Astrocyte (in vitro differentiated cells and primary cell): Measurements from ENCODE around the gene RNF6. TPM values are rescaled to one million over a fixed set of nuclear protein-coding genes. Genes with fewer than 3 reads are reported as not detected.

Experiments used
- DNase-seq: peaks from one replicate; pipeline ENCODE4 v3.0.0-alpha.2; 2010; ENCODE audit warnings: low read depth
- FAIRE-seq: peaks from 2 replicates; lab custom pipeline; 2011; peaks lifted over from hg19 to GRCh38; lab: Jason Lieb, UNC
- H2AFZ ChIP-seq: 2 replicates; pipeline ENCODE4 v1.6.0; 2012; ENCODE audit warnings: low read depth, low read length, inconsistent platforms
- H3K27ac ChIP-seq: 2 replicates; pipeline ENCODE4 v1.5.1; 2011; ENCODE audit warnings: low read depth, low read length, inconsistent platforms
- H3K27me3 ChIP-seq: 2 replicates; pipeline ENCODE4 v1.6.0; 2011; ENCODE audit warnings: low read length, inconsistent platforms; ENCODE audit not compliant: insufficient read depth
- H3K36me3 ChIP-seq: 2 replicates; pipeline ENCODE4 v1.5.1; 2011; ENCODE audit warnings: low read length, inconsistent platforms; ENCODE audit not compliant: insufficient read depth
- H3K4me1 ChIP-seq: 2 replicates; pipeline ENCODE4 v1.5.1; 2011; ENCODE audit warnings: low read length, inconsistent platforms; ENCODE audit not compliant: insufficient read depth
- H3K4me2 ChIP-seq: 2 replicates; pipeline ENCODE4 v1.6.0; 2012; ENCODE audit warnings: low read length, inconsistent platforms
- H3K4me3 ChIP-seq: 2 replicates; pipeline ENCODE4 v1.5.1; 2011; ENCODE audit warnings: low read depth, mild to moderate bottlenecking, low read length, inconsistent platforms; ENCODE audit not compliant: insufficient read depth
- H3K79me2 ChIP-seq: 2 replicates; pipeline ENCODE4 v1.6.0; 2012; ENCODE audit warnings: mild to moderate bottlenecking, low read length, inconsistent platforms; ENCODE audit not compliant: insufficient read depth
- H3K9ac ChIP-seq: 2 replicates; pipeline ENCODE4 v1.6.0; 2012; ENCODE audit warnings: mild to moderate bottlenecking, low read length, inconsistent platforms
- H3K9me3 ChIP-seq: 2 replicates; pipeline ENCODE4 v1.5.1; 2012; ENCODE audit warnings: low read depth, mild to moderate bottlenecking, low read length, inconsistent platforms; ENCODE audit not compliant: insufficient read depth
- H4K20me1 ChIP-seq: 2 replicates; pipeline ENCODE4 v1.6.0; 2012; ENCODE audit warnings: low read length, inconsistent platforms; ENCODE audit not compliant: insufficient read depth
- H3K27ac Mint-ChIP-seq: one replicate; pipeline ENCODE4 v1.8.0; 2021; ENCODE audit warnings: mild to moderate bottlenecking, mixed read lengths; ENCODE audit not compliant: unreplicated experiment
- H3K27me3 Mint-ChIP-seq: one replicate; pipeline ENCODE4 v1.8.0; 2021; ENCODE audit warnings: low read depth, mixed read lengths; ENCODE audit not compliant: unreplicated experiment
- H3K36me3 Mint-ChIP-seq: one replicate; pipeline ENCODE4 v1.8.0; 2021; ENCODE audit warnings: low read depth, mixed read lengths; ENCODE audit not compliant: unreplicated experiment
- H3K4me1 Mint-ChIP-seq: one replicate; pipeline ENCODE4 v1.8.0; 2021; ENCODE audit warnings: low read depth, mixed read lengths; ENCODE audit not compliant: unreplicated experiment
- H3K4me3 Mint-ChIP-seq: one replicate; pipeline ENCODE4 v1.8.0; 2021; ENCODE audit warnings: mild to moderate bottlenecking, moderate library complexity, mixed read lengths; ENCODE audit not compliant: unreplicated experiment
- H3K9me3 Mint-ChIP-seq: one replicate; pipeline ENCODE4 v1.8.0; 2021; ENCODE audit warnings: mild to moderate bottlenecking, mixed read lengths; ENCODE audit not compliant: unreplicated experiment
- CTCF ChIP-seq: IDR thresholded peaks from 2 replicates; pipeline ENCODE4 v1.5.1; 2011; ENCODE audit warnings: low read depth, mild to moderate bottlenecking, inconsistent platforms, low read length, moderate library complexity; ENCODE audit not compliant: insufficient read depth
- EZH2 ChIP-seq: IDR thresholded peaks from 2 replicates; pipeline ENCODE4 v1.6.1; 2012; ENCODE audit warnings: mild to moderate bottlenecking, low read length, inconsistent platforms; ENCODE audit not compliant: insufficient read depth
- total RNA-seq: library from RNA; stranded (reverse); gene quantifications from 2 replicates; pipeline ENCODE4 v1.2.1, GENCODE V29; 2021

RNF6 gene
- total RNA-seq, 1 donor from 2014 or later = 51.7 TPM

GRCh38 chr13:26249551-26249950 is 27.4 kb upstream of the RNF6 start:
- H3K27me3 Mint-ChIP-seq = no peaks in the 10 kb centered on the region
- TF ChIP-seq CTCF (no peak), EZH2 (no peak)
- Histone ChIP-seq H3K4me2 (no peak overlapping the region), H3K9ac (no peak overlapping the region), H3K4me3 (no peak overlapping the region), H3K4me1 (no peaks in the 10 kb centered on the region), H2AFZ (no peak overlapping the region), H3K79me2 (peaks cover 1% of the 10 kb centered on the region), H4K20me1 (no peaks in the 10 kb centered on the region), H3K27me3 (no peaks in the 10 kb centered on the region), H3K9me3 (no peaks in the 10 kb centered on the region), H3K27ac (no peak overlapping the region), H3K36me3 (no peaks in the 10 kb centered on the region)
- H3K4me1 Mint-ChIP-seq = peaks cover 2% of the 10 kb centered on the region
- no peak for DNase-seq
- no peak overlapping the region for H3K27ac Mint-ChIP-seq
- no peaks in the 10 kb centered on the region for H3K9me3 Mint-ChIP-seq
- no peak for FAIRE-seq
- H3K4me3 Mint-ChIP-seq = no peak overlapping the region
- no peaks in the 10 kb centered on the region for H3K36me3 Mint-ChIP-seq

- no peak for TF ChIP-seq CTCF
- no peak for TF ChIP-seq EZH2
- H3K9ac ChIP-seq = no peak overlapping the region
- FAIRE-seq (no peak), DNase-seq (no peak)
- H3K27me3 ChIP-seq = no peaks in the 10 kb centered on the region
- no peaks in the 10 kb centered on the region for H3K36me3 Mint-ChIP-seq
- no peak overlapping the region for H3K27ac ChIP-seq
- H3K4me3 Mint-ChIP-seq = no peak overlapping the region
- H3K36me3 ChIP-seq = no peaks in the 10 kb centered on the region
- H3K4me1 ChIP-seq = no peaks in the 10 kb centered on the region
- no peaks in the 10 kb centered on the region for H4K20me1 ChIP-seq
- no peaks in the 10 kb centered on the region for H3K27me3 Mint-ChIP-seq
- H3K4me1 Mint-ChIP-seq = peaks cover 2% of the 10 kb centered on the region
- H3K4me3 ChIP-seq = no peak overlapping the region
- H3K27ac Mint-ChIP-seq = no peak overlapping the region
- no peaks in the 10 kb centered on the region for H3K79me2 ChIP-seq
- H3K4me2 ChIP-seq = no peak overlapping the region
- no peaks in the 10 kb centered on the region for H3K9me3 Mint-ChIP-seq
- no peaks in the 10 kb centered on the region for H3K9me3 ChIP-seq
- H2AFZ ChIP-seq = no peak overlapping the region
Measured at GRCh38 chr13:26247608-26248007, 25.5 kb upstream of the RNF6 start.

- H3K27ac ChIP-seq = no peak overlapping the region
- no peaks in the 10 kb centered on the region for H3K36me3 ChIP-seq
- no peaks in the 10 kb centered on the region for H3K27me3 Mint-ChIP-seq
- H3K4me1 Mint-ChIP-seq = peaks cover 2% of the 10 kb centered on the region
- no peak overlapping the region for H3K9ac ChIP-seq
- H2AFZ ChIP-seq = no peak overlapping the region
- TF ChIP-seq CTCF = no peak
- peaks cover 3% of the 10 kb centered on the region for H3K9me3 Mint-ChIP-seq
- no peaks in the 10 kb centered on the region for H3K36me3 Mint-ChIP-seq
- no peak overlapping the region for H3K27ac Mint-ChIP-seq
- H4K20me1 ChIP-seq = no peaks in the 10 kb centered on the region
- no peak overlapping the region for H3K4me3 ChIP-seq
- no peaks in the 10 kb centered on the region for H3K79me2 ChIP-seq
- no peak for DNase-seq
- H3K9me3 ChIP-seq = no peaks in the 10 kb centered on the region
- no peaks in the 10 kb centered on the region for H3K27me3 ChIP-seq
- no peak overlapping the region for H3K4me3 Mint-ChIP-seq
- no peak for FAIRE-seq
- no peaks in the 10 kb centered on the region for H3K4me1 ChIP-seq
- no peak overlapping the region for H3K4me2 ChIP-seq
Measured at GRCh38 chr13:26247011-26247410, 24.9 kb upstream of the RNF6 start.
